Fibroblast of lung (primary cell): ENCODE data around the gene XYLB. TPM values are rescaled to one million over a fixed set of nuclear protein-coding genes. Genes with fewer than 3 reads are reported as not detected.

ENCODE experiments used
- DNase-seq, 2 donors: peaks; one replicate each; pipeline versions ENCODE4 v3.0.0 to v3.0.0-alpha.2; 2010; ENCODE audit warnings: low read depth in 2 of 2
- H2AFZ ChIP-seq: 2 replicates; pipeline ENCODE4 v1.5.1; 2012; ENCODE audit warnings: low read length, control low read depth, inconsistent platforms
- H3K27ac ChIP-seq: 2 replicates; pipeline ENCODE4 v1.5.1; 2011; ENCODE audit warnings: low read length, control low read depth; ENCODE audit not compliant: insufficient read depth
- H3K27me3 ChIP-seq: 2 replicates; pipeline ENCODE4 v1.5.1; 2011; ENCODE audit warnings: mild to moderate bottlenecking, low read length; ENCODE audit not compliant: control insufficient read depth, insufficient read depth
- H3K36me3 ChIP-seq: 2 replicates; pipeline ENCODE4 v1.5.1; 2011; ENCODE audit warnings: low read length; ENCODE audit not compliant: control insufficient read depth, insufficient read depth
- H3K4me1 ChIP-seq: 2 replicates; pipeline ENCODE4 v1.5.1; 2011; ENCODE audit warnings: low read length; ENCODE audit not compliant: control insufficient read depth, insufficient read depth; ENCODE audit errors: extremely low read depth
- H3K4me2 ChIP-seq: 2 replicates; pipeline ENCODE4 v1.5.1; 2011; ENCODE audit warnings: low read length, control low read depth; ENCODE audit not compliant: insufficient read depth; ENCODE audit errors: extremely low read depth
- H3K4me3 ChIP-seq, 4 experiments: fragments of 200-600 bp in 1 of 4; sonication (generic) in 1 of 4; replicated peaks in 1 of 4; 2 replicates each; pipeline ENCODE4 v1.5.1; 2011 to 2016; ENCODE audit warnings: low read length in 4 of 4, low read depth in 3 of 4, mild to moderate bottlenecking in 3 of 4, control low read depth in 2 of 4, inconsistent platforms in 1 of 4, mixed read lengths in 1 of 4; ENCODE audit not compliant: insufficient read depth in 1 of 4; ENCODE audit errors: control extremely low read depth in 1 of 4
- H3K79me2 ChIP-seq: 2 replicates; pipeline ENCODE4 v1.5.1; 2012; ENCODE audit warnings: mild to moderate bottlenecking, low read length, inconsistent platforms; ENCODE audit not compliant: control insufficient read depth, insufficient read depth
- H3K9ac ChIP-seq: 2 replicates; pipeline ENCODE4 v1.5.1; 2011; ENCODE audit warnings: mild to moderate bottlenecking, low read length, control low read depth; ENCODE audit not compliant: insufficient read depth
- H3K9me3 ChIP-seq: 2 replicates; pipeline ENCODE4 v1.5.1; 2012; ENCODE audit warnings: low read depth, low read length; ENCODE audit not compliant: control insufficient read depth, insufficient read depth
- H4K20me1 ChIP-seq: 2 replicates; pipeline ENCODE4 v1.5.1; 2011; ENCODE audit warnings: low read length; ENCODE audit not compliant: control insufficient read depth, insufficient read depth; ENCODE audit errors: extremely low read depth
- CTCF ChIP-seq, 2 donors: IDR thresholded peaks in 1 of 2; conservative IDR thresholded peaks in 1 of 2; 1 replicate in 1 of 2; 2 replicates in 1 of 2; pipeline ENCODE4 v1.5.1; 2011 to 2012; ENCODE audit warnings: low read length in 2 of 2, control low read depth in 1 of 2, inconsistent platforms in 1 of 2, low read depth in 1 of 2, mild to moderate bottlenecking in 1 of 2
- EZH2 ChIP-seq: IDR thresholded peaks from 2 replicates; pipeline ENCODE4 v1.5.1; 2012; ENCODE audit warnings: low read length, control low read depth, mild to moderate bottlenecking; ENCODE audit errors: missing control alignments
- polyA plus RNA-seq, 2 donors: library from polyadenylated mRNA; depleted of rRNA in 1 of 2; stranded (reverse) in 1 of 2; unstranded in 1 of 2; fragments of >200 nt; gene quantifications; 2 replicates each; pipeline ENCODE4 v1.2.1, GENCODE V29; 2011 to 2012; ENCODE audit warnings: missing spikeins in 1 of 2
- total RNA-seq: library from RNA; depleted of rRNA; stranded (reverse); fragments of >200 nt; gene quantifications from 2 replicates; pipeline ENCODE4 v1.2.1, GENCODE V29; 2014

XYLB gene
- total and polyA plus RNA-seq, 2 donors (not counting 1 experiment from before 2014, with no cell fraction given) = 2.2 to 5.1 TPM

- no peaks in the 10 kb centered on the region for H4K20me1 ChIP-seq
- no peak overlapping the region for H2AFZ ChIP-seq
- no peaks in the 10 kb centered on the region for H3K36me3 ChIP-seq
- H3K9ac ChIP-seq = no peak overlapping the region
- no peaks in the 10 kb centered on the region for H3K9me3 ChIP-seq
- no peaks in the 10 kb centered on the region for H3K27me3 ChIP-seq
- no peak overlapping the region for H3K4me3 ChIP-seq
- H3K4me1 ChIP-seq = no peaks in the 10 kb centered on the region
- no peaks in the 10 kb centered on the region for H3K79me2 ChIP-seq
- H3K27ac ChIP-seq = no peak overlapping the region
- DNase-seq = peak; percentile 27 to 49
- TF ChIP-seq CTCF (conservative IDR thresholded peaks at IDR 0.05 in 1 of 2, IDR thresholded peaks at IDR 0.05 in 1 of 2; ENCODE audit: low read depth in 1 of 2, low read length in 2 of 2) = no peak
- TF ChIP-seq EZH2 = no peak
- H3K4me2 ChIP-seq = no peak overlapping the region
These were observed 50.7 kb downstream of the XYLB start for GRCh38 chr3:38397320-38397719.

DNA sequence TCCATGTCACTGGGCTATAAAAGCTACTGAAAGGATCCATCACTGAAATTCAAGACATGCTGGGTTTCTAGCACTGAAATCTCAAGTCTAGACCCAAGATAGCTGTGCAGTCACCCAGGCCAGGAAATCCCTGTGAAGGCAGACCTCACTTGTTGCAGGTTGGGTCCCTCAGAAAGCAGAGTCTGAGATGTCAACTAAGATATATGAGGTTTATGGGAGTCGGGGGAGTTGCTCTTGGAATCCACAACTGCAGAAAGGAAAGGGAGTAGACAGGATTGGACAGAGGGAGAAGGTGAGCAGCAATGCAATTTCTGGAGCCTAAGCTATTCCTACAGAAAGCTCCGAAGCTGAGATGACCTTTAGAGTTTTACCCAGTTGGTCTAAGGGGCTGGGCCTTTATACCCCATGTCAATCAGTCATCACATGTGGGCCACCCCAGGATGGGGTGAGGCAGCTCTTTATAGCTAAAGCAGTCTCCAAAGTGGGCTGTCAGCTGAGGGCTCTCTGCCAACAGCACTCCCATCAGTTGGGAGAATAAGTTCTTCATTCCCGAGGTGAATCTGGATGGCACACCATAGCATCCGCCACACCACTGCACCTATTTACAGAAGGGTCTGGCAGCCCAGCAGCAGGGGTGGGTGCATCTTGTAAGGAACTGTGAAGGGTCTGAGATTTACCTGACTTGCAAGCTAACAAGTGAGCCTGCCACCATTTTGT, 54.8 kb downstream of the XYLB start:
- no peaks in the 10 kb centered on the region for H3K36me3 ChIP-seq
- H3K4me3 ChIP-seq = no peak overlapping the region
- no peak overlapping the region for H2AFZ ChIP-seq
- H3K79me2 ChIP-seq = no peaks in the 10 kb centered on the region
- H3K27me3 ChIP-seq = no peaks in the 10 kb centered on the region
- no peak overlapping the region for H3K4me2 ChIP-seq
- H4K20me1 ChIP-seq = no peaks in the 10 kb centered on the region
- DNase-seq = no peak
- TF ChIP-seq CTCF (conservative IDR thresholded peaks at IDR 0.05 in 1 of 2, IDR thresholded peaks at IDR 0.05 in 1 of 2; ENCODE audit: low read depth in 1 of 2, low read length in 2 of 2) = no peak
- TF ChIP-seq EZH2 = no peak
- no peaks in the 10 kb centered on the region for H3K9me3 ChIP-seq
- no peaks in the 10 kb centered on the region for H3K4me1 ChIP-seq
- H3K27ac ChIP-seq = no peak overlapping the region
- H3K9ac ChIP-seq = no peak overlapping the region

GRCh38 chr3:38404286-38404685, 57.7 kb downstream of the XYLB start:
- Histone ChIP-seq H2AFZ (no peak overlapping the region), H3K4me3 (no peak overlapping the region), H3K27ac (no peak overlapping the region), H3K36me3 (no peaks in the 10 kb centered on the region), H3K4me1 (no peaks in the 10 kb centered on the region), H4K20me1 (no peaks in the 10 kb centered on the region), H3K27me3 (no peaks in the 10 kb centered on the region), H3K9me3 (no peaks in the 10 kb centered on the region), H3K4me2 (no peak overlapping the region), H3K79me2 (no peaks in the 10 kb centered on the region), H3K9ac (no peak overlapping the region)
- peak; percentile 45 to 84 for DNase-seq
- TF ChIP-seq CTCF (conservative IDR thresholded peaks at IDR 0.05 in 1 of 2, IDR thresholded peaks at IDR 0.05 in 1 of 2; ENCODE audit: low read depth in 1 of 2, low read length in 2 of 2) (no peak), EZH2 (no peak)
